Measurements from ENCODE around the gene FAM153A.
"Not testable (repeated sequence)": the region's sequence is repeated elsewhere in the genome, so short reads cannot be mapped to it uniquely, and the experiment has no call there.

- not testable (repeated sequence) for TF ChIP-seq POLR2A, CTCF (IDR thresholded peaks at IDR 0.05)
Observed at GRCh38 chr5:177747354-177747753, 35.3 kb downstream of the FAM153A start.
